NCI-H146 (cell line): ENCODE results near the gene FOXF1.

ENCODE experiments used
- DNase-seq: peaks from one replicate; lab custom pipeline; 2025; lab: John Stamatoyannopoulos, UW

The FOXF1 gene

GRCh38 chr16:86517652-86518258, 7.4 kb downstream of the FOXF1 start:
- DNase-seq = peak; percentile 3

DNA sequence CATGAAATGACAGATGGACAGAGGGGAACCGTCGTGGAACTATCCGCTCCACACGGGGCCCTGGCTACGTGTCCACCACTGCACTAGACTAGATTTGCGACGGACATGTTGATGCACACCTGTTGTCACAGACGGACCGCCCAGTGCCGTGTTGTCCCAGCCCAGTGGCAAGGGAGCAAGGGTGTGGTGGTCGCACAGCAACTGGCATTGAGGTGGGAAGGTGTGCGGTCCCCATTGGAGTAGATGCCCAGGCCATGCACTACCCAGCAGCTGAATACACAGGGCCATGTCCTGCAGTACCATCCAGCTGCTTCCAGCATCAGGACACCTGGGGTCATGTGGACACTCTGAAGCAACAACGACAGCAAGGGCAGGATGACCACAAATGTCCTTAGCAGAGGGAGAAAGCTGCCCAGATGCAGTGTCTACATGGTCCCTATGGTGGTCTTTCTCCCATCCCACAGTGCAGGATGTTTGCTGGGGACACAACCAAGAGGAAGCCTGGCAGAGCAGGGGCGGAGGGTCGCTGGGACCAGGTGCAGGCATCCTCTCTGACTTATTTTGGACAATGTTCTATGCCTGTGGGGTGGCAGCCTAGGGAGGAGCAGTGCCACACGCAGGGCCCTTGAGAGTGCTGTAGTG, 8.8 kb downstream of the FOXF1 start:
- no peak for DNase-seq

- peak; percentile 8 for DNase-seq
Measured at GRCh38 chr16:86519649-86520316, 9.5 kb downstream of the FOXF1 start.

GRCh38 chr16:86520317-86521210, 10.2 kb downstream of the FOXF1 start:
- DNase-seq = no peak

- DNase-seq = no peak
Measured at GRCh38 chr16:86521236-86522197, 11.2 kb downstream of the FOXF1 start.

DNA sequence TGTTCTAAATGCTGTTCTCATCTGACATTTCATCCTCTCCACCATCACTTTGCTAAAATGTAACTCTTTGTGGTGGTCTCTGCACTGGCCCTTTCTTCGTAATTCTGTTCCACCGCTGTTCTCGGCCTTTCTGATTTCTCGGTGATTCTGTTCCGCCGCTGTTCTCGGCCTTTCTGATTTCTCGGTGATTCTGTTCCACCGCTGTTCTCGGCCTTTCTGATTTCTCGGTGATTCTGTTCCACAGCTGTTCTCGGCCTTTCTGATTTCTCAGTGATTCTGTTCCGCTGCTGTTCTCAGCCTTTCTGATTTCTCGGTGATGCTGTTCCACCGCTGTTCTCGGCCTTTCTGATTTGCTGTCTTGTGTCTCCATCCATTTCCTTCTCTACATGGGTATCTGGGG, 12.3 kb downstream of the FOXF1 start:
- no peak for DNase-seq

DNA sequence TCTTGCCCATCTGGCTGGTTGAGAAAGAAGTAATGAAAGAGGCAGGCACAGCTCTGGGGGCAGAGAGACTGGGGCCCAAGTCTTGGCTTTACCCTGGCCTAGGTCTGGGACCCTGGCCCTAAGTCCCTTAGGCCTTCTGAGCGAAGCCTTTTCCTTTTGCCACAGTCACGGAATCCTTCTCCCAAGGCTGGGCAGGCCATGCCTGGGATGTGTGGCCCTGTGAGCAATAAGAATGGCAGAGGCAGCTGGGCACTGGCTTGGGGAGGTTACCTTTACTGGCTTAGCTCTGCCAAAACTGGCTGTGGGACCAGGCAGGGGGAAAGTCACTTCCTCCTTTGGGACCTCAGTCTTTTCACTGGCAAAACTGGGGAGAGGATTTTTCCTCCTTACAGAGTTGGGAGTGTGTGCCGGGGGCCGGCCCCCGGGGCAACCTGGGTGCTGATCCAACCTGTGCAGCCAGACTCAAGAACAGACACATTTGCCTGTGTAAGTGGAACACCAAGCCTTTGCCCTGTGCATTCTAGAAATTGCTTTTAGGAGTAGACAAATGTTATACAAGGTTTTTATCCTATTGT, 12.9 kb downstream of the FOXF1 start:
- no peak for DNase-seq

DNA sequence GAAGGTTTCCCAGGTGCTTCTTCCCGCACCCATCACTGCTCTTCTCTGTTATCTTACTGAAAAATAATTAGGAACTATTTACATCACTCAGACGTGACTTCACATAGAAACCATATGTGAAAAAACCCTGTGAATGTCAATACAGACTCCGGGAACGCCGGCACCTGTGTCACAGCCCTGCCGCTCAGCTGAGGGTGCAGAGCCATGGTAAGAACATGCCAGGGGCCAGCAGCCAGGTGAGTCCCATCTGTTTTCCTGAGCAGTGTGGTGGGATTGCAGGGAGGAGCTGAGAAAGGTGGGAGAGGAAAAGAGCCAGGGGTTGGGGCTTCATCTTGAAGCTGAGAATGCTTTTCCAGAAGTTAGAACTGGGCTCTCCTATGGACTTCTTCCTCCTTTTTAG, 13.7 kb downstream of the FOXF1 start:
- no peak for DNase-seq

DNA sequence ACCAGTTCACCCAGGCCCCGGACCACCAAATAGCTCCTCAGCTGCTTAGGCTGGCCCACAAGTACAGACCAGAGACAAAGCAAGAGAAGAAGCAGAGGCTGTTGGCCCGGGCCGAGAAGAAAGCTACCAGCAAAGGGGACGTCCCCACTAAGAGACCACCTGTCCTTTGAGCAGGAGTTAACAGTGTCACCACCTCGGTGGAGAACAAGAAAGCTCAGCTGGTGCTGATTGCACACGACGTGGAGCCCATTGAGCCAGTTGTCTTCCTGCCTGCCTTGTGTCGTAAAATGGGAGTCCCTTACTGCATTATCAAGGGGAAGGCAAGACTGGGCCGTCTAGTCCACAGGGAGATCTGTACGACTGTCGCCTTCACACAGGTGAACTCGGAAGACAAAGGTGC, 15.4 kb downstream of the FOXF1 start:
- DNase-seq = no peak

GRCh38 chr16:86527366-86527765, 17.0 kb downstream of the FOXF1 start:
- no peak for DNase-seq

GRCh38 chr16:86528061-86528929, 18.0 kb downstream of the FOXF1 start:
- DNase-seq = no peak

- DNase-seq = no peak
Measured at GRCh38 chr16:86529160-86529559, 18.8 kb downstream of the FOXF1 start.

DNA sequence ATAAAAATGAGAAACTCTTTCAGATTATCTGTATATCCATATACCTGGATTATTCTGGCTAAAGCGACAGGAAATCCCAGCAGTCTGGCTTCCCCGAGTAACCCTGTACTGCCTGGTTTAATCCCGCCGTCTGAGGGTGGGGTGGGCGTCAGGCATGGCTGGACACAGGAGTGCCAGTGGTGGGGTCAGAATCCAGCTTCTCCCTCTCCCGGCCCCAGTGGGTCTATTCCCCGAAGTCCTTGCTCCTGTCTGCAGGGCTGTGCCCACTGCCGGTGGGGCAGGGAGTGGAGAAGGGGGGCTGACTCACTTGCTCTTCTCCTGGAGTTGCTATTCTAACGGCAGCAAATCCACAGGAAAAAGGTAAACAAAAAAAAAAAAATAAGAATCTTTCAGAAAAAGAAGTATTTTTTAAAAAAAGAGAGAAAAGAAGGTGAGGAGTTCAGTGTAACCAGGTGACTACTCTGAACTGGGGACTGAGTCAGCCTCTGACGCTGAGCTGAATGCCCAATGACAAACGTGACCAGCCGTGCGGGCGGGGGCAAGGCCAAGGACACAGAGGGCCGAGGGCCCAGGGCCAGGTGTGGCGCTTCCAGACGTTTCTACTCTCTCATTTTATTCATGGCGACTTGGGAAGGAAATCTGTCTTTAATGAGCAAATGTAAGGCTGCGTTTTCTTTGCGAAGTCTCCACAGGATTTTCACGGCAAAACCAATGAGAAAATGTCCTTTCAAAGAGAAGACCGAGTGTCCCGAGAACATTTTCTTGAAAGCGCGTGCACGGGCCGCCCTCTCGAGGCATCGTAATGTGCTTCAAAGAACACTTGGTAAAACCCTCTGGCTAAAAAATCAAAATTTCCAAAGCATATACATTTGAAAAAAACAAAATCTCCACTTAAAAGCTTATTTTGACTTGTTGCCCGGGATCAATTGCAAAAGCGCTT, 20.2 kb downstream of the FOXF1 start:
- no peak for DNase-seq

- no peak for DNase-seq
Measured at GRCh38 chr16:86531191-86531545, 20.8 kb downstream of the FOXF1 start.

GRCh38 chr16:86531641-86532525, 21.6 kb downstream of the FOXF1 start:
- DNase-seq = no peak

- DNase-seq = no peak
Measured at GRCh38 chr16:86532526-86532815, 22.1 kb downstream of the FOXF1 start.

- DNase-seq = no peak
Measured at GRCh38 chr16:86533076-86533475, 22.7 kb downstream of the FOXF1 start.

DNA sequence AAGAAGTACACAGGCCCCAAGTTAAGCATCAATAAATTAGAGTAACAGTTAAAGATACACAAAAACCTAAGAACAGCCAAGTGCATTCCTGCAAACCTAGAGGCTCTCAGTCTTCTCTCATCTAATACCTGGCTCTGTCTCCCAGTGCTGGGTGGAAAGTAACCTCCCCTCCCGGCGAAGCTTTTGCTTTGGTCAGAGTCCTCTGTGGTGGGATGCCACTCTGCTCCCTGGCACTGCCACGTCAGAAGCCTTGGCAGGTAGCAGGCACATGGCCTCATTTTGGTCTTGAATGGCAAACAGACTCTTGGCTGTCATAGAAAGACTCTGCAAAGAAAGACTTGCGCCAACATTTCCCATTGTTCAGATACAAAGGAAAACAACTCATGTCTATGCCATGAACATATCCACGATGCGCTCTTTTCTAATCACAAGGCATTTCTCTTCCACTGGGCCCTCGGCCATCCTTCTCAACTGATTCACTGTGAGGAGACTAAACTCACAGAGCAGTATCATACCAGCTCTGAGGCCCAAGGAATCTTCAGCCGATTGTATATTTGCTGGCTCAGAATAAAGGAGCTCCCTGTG, 23.5 kb downstream of the FOXF1 start:
- DNase-seq = no peak
